Cerebellar cortex (tissue), 1 donor: ENCODE measurements around the gene IPO7.

Source experiments
- DNase-seq: peaks from one replicate; pipeline ENCODE4 v3.0.0-alpha.2; 2015; ENCODE audit warnings: low spot score

The IPO7 gene

DNA sequence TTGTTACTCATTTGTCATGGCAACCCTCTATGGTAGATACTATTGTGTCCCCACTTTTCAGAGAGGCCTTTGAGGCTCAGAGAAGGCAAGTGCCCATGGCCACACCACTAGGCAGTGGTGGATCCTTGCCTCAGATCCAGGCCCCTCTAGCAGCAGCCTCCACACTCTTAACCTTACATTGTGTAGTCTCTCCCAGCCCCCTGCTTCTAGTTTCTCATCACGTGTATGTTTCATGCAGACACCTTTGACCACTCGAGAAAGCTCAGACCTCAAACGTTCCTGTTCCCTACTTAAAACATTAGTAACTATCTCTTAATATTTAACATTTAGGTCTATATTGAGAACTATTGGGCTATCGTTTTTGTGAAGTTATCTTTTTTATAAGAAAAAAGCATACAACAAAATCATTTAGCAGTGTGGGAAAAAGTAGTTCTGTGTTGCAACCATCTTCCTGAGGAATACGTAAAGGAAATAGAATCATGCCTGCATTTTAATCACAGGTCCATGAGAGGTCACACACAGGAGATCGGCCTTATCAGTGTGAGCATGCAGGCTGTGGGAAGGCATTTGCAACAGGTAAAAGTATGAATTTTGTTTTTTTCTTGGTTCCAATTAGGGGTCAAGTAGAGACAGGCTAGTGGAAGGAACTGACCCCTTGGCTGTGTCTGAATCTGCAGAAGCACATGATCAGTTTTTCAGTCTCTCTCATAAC is 111.5 kb downstream of the IPO7 start:
- no peak for DNase-seq
